ENCODE results near the gene RTN4IP1.
A peak's percentile ranks its signal among the peaks of the same experiment; 100 is the strongest.

Gene RTN4IP1

GRCh38 chr6:106612671-106613416, 16.5 kb downstream of the RTN4IP1 start:
- no peak for DNase-seq
- Histone ChIP-seq H3K27me3 (ENCODE audit: insufficient read depth, low read depth, severe bottlenecking) (no peaks in the 10 kb centered on the region), H3K4me3 (ENCODE audit: low read depth, low read length) (no peak overlapping the region), H3K36me3 (no peaks in the 10 kb centered on the region), H3K27ac (no peak overlapping the region), H3K9me3 (ENCODE audit: severe bottlenecking) (no peaks in the 10 kb centered on the region)
- TF ChIP-seq CTCF (IDR thresholded peaks at IDR 0.05; ENCODE audit: low read depth, low read length): no peak

GRCh38 chr6:106611030-106611429, 18.3 kb downstream of the RTN4IP1 start:
- H3K27ac ChIP-seq: no peak overlapping the region

GRCh38 chr6:106609699-106610098, 19.6 kb downstream of the RTN4IP1 start:
- Histone ChIP-seq H3K27me3 (ENCODE audit: insufficient read depth, low read depth, severe bottlenecking) (no peaks in the 10 kb centered on the region), H3K27ac (no peak overlapping the region), H3K36me3 (no peaks in the 10 kb centered on the region), H3K4me3 (ENCODE audit: low read depth, low read length) (no peak overlapping the region), H3K9me3 (ENCODE audit: severe bottlenecking) (no peaks in the 10 kb centered on the region)
- peak; percentile 62 for TF ChIP-seq CTCF (IDR thresholded peaks at IDR 0.05; ENCODE audit: low read depth, low read length)
- peak; percentile 59 for DNase-seq

More at GRCh38 chr6:106611030-106611429, 18.3 kb downstream of the RTN4IP1 start:
- no peak for TF ChIP-seq CTCF (IDR thresholded peaks at IDR 0.05; ENCODE audit: low read depth, low read length)
- no peaks in the 10 kb centered on the region for H3K9me3 ChIP-seq (ENCODE audit: severe bottlenecking)
- H3K36me3 ChIP-seq: no peaks in the 10 kb centered on the region
- no peak for DNase-seq
- H3K27me3 ChIP-seq (ENCODE audit: insufficient read depth, low read depth, severe bottlenecking): no peaks in the 10 kb centered on the region
- H3K4me3 ChIP-seq (ENCODE audit: low read depth, low read length): no peak overlapping the region

GRCh38 chr6:106608080-106608668, 21.1 kb downstream of the RTN4IP1 start:
- no peaks in the 10 kb centered on the region for H3K9me3 ChIP-seq (ENCODE audit: severe bottlenecking)
- TF ChIP-seq CTCF (IDR thresholded peaks at IDR 0.05; ENCODE audit: low read depth, low read length): peak; percentile 65
- H3K4me3 ChIP-seq (ENCODE audit: low read depth, low read length): no peak overlapping the region
- no peak overlapping the region for H3K27ac ChIP-seq
- DNase-seq: peak; percentile 27
- H3K36me3 ChIP-seq: no peaks in the 10 kb centered on the region
- H3K27me3 ChIP-seq (ENCODE audit: insufficient read depth, low read depth, severe bottlenecking): no peaks in the 10 kb centered on the region

- H3K27me3 ChIP-seq (ENCODE audit: insufficient read depth, low read depth, severe bottlenecking): no peaks in the 10 kb centered on the region
- no peak overlapping the region for H3K27ac ChIP-seq
- H3K9me3 ChIP-seq (ENCODE audit: severe bottlenecking): no peaks in the 10 kb centered on the region
- no peaks in the 10 kb centered on the region for H3K36me3 ChIP-seq
- DNase-seq: no peak
- TF ChIP-seq CTCF (IDR thresholded peaks at IDR 0.05; ENCODE audit: low read depth, low read length): no peak
- H3K4me3 ChIP-seq (ENCODE audit: low read depth, low read length): no peak overlapping the region
Observed at GRCh38 chr6:106600329-106600728, 29.0 kb downstream of the RTN4IP1 start.
